HG03432 (cell line): ENCODE data around the gene DKK2.
A peak's percentile ranks its signal among the peaks of the same experiment; 100 is the strongest.
"Not testable (repeated sequence)": the region's sequence is repeated elsewhere in the genome, so short reads cannot be mapped to it uniquely, and the experiment has no call there.

Source experiments
- ATAC-seq: cut with Tn5 transposase; IDR thresholded peaks from one replicate; pipeline ENCODE4 v1.9.1; 2021; ENCODE audit warnings: mild to moderate bottlenecking, moderate library complexity; ENCODE audit not compliant: unreplicated experiment

DKK2 gene

GRCh38 chr4:106914223-106914622 is 121.9 kb downstream of the DKK2 start:
- no peak for ATAC-seq

- no peak for ATAC-seq
Observed at GRCh38 chr4:106909486-106910188, 126.5 kb downstream of the DKK2 start.

- not testable (repeated sequence) for ATAC-seq
Observed at GRCh38 chr4:106908049-106908448, 128.1 kb downstream of the DKK2 start.

GRCh38 chr4:106907216-106907615 is 128.9 kb downstream of the DKK2 start:
- no peak for ATAC-seq

- no peak for ATAC-seq
Observed at GRCh38 chr4:106906728-106907127, 129.4 kb downstream of the DKK2 start.

- ATAC-seq: peak; percentile 82
Observed at GRCh38 chr4:106898621-106899230, 137.4 kb downstream of the DKK2 start.

GRCh38 chr4:106893903-106894302 is 142.2 kb downstream of the DKK2 start:
- ATAC-seq: no peak

GRCh38 chr4:106893395-106893881 is 142.7 kb downstream of the DKK2 start:
- ATAC-seq: no peak

- no peak for ATAC-seq
Observed at GRCh38 chr4:106892786-106893185, 143.3 kb downstream of the DKK2 start.

- ATAC-seq: no peak
Observed at GRCh38 chr4:106875340-106875739, 160.8 kb downstream of the DKK2 start.
